MM.1S (cell line): ENCODE data around the gene ADGRE3.

ENCODE experiments used
- EZH2 ChIP-seq: fragments of 300-600 bp; sonication (generic); optimal IDR thresholded peaks from 2 replicates; pipeline ENCODE3; 2017; ENCODE audit warnings: low read depth, mild to moderate bottlenecking, antibody characterized with exemption, low read length, mixed read lengths
- EZH2phosphoT487 ChIP-seq: fragments of 300-600 bp; sonication (generic); IDR thresholded peaks from 2 replicates; pipeline ENCODE4 v1.6.1; 2018; ENCODE audit warnings: antibody characterized with exemption, low read length
- TF ChIP-seq, protein P1 (sequence below): fragments of 300-600 bp; sonication (generic); IDR thresholded peaks from 2 replicates; pipeline ENCODE4 v1.5.1; 2016; ENCODE audit warnings: antibody characterized with exemption, low read length, mixed read lengths

DNA sequence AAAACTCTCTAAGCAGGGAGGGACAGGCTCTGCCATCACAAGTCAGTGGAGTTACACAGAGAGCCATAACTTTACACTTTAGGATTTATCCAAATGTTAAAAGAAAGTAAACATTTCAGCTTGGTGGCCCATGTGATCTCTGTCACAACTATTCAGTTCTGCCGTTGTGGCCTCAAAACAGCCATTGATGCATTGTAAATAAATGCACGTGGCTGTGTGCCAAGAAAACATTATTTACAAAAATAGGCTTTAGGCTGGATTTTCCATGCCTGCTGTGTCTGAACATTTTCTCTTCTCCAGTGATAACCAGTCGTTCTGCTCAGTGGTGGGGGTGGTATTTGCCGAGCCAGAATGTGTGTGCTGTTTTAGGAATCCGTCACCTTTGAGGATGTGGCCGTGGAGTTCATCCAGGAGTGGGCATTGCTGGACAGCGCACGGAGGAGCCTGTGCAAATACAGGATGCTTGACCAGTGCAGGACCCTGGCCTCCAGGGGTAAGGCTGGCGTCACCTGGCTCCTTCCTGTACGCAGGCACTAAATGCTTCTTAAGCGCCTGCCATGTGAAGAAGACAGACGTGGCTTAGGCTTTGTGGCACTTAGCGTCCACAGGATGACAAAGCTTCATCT is 20.1 kb upstream of the ADGRE3 start:
- TF ChIP-seq, protein P1, sequence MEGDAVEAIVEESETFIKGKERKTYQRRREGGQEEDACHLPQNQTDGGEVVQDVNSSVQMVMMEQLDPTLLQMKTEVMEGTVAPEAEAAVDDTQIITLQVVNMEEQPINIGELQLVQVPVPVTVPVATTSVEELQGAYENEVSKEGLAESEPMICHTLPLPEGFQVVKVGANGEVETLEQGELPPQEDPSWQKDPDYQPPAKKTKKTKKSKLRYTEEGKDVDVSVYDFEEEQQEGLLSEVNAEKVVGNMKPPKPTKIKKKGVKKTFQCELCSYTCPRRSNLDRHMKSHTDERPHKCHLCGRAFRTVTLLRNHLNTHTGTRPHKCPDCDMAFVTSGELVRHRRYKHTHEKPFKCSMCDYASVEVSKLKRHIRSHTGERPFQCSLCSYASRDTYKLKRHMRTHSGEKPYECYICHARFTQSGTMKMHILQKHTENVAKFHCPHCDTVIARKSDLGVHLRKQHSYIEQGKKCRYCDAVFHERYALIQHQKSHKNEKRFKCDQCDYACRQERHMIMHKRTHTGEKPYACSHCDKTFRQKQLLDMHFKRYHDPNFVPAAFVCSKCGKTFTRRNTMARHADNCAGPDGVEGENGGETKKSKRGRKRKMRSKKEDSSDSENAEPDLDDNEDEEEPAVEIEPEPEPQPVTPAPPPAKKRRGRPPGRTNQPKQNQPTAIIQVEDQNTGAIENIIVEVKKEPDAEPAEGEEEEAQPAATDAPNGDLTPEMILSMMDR = no peak
- TF ChIP-seq EZH2phosphoT487 (no peak), EZH2 (no peak)
